ENCODE data around the gene DNAH6. TPM values are rescaled to one million over a fixed set of nuclear protein-coding genes. Genes with fewer than 3 reads are reported as not detected.

DNAH6 gene
- total RNA-seq, 1 experiment from 2014 or later, result 0.39 TPM

- peaks cover 2% of the 10 kb centered on the region; the same call in 1 of the 2 replicates for H3K4me1 Mint-ChIP-seq
- DNase-seq (ENCODE audit: low spot score) (no peak), ATAC-seq (peak; percentile 38)
- CTCF ChIA-PET, result no interaction called here
- POLR2A ChIA-PET, result no interaction called here
- H3K27ac Mint-ChIP-seq, result no peak overlapping the region
- H3K36me3 Mint-ChIP-seq, result 0 out of 2 replicates have a peak, but pooled peaks cover 2% of the 10 kb centered on the region
- no peak for TF ChIP-seq ZNF219 (CRISPR knock-in tag; IDR thresholded peaks at IDR 0.05; ENCODE audit: borderline replicate concordance)
- TF ChIP-seq GRHL2 (CRISPR knock-in tag; IDR thresholded peaks at IDR 0.05; ENCODE audit: insufficient replicate concordance, severe bottlenecking), result no peak
- no peak for TF ChIP-seq TCF7 (CRISPR knock-in tag; IDR thresholded peaks at IDR 0.05; ENCODE audit: low read depth)
- TF ChIP-seq FOXP4 (CRISPR knock-in tag; IDR thresholded peaks at IDR 0.05), result no peak
- no peak for TF ChIP-seq ZNF263 (CRISPR knock-in tag; IDR thresholded peaks at IDR 0.05; ENCODE audit: low read depth)
- TF ChIP-seq HMGA2 (CRISPR knock-in tag; IDR thresholded peaks at IDR 0.05), result no peak
- peaks cover 16% of the 10 kb centered on the region for H3K9me3 Mint-ChIP-seq
- H3K27me3 Mint-ChIP-seq (ENCODE audit: low read depth), result no peaks in the 10 kb centered on the region
- H3K4me3 Mint-ChIP-seq, result no peak overlapping the region
Measured at GRCh38 chr2:84697895-84698294, 181.6 kb downstream of the DNAH6 start.

- Mint-ChIP-seq H3K27me3 (ENCODE audit: low read depth) (no peaks in the 10 kb centered on the region), H3K4me3 (no peak overlapping the region), H3K36me3 (0 out of 2 replicates have a peak, but pooled peaks cover 4% of the 10 kb centered on the region), H3K9me3 (peaks cover 27% of the 10 kb centered on the region), H3K4me1 (peaks cover 2% of the 10 kb centered on the region; the same call in 1 of the 2 replicates), H3K27ac (no peak overlapping the region)
- no peak for ATAC-seq
- ChIA-PET POLR2A (no interaction called here), CTCF (no interaction called here)
- TF ChIP-seq RORB (CRISPR knock-in tag; IDR thresholded peaks at IDR 0.05) (no peak), ARID4B (CRISPR knock-in tag; IDR thresholded peaks at IDR 0.05; ENCODE audit: borderline replicate concordance) (no peak), ETV6 (CRISPR knock-in tag; IDR thresholded peaks at IDR 0.05) (no peak)
- DNase-seq (ENCODE audit: low spot score), result no peak
Measured at GRCh38 chr2:84700006-84700405, 183.7 kb downstream of the DNAH6 start.

GRCh38 chr2:84701880-84702279, 185.6 kb downstream of the DNAH6 start:
- Mint-ChIP-seq H3K4me3 (no peak overlapping the region), H3K27ac (no peak overlapping the region), H3K9me3 (peaks cover 27% of the 10 kb centered on the region), H3K36me3 (0 out of 2 replicates have a peak, but pooled peaks cover 4% of the 10 kb centered on the region), H3K4me1 (0 out of 2 replicates have a peak, but pooled peaks cover 2% of the 10 kb centered on the region), H3K27me3 (ENCODE audit: low read depth) (no peaks in the 10 kb centered on the region)
- ChIA-PET CTCF (no interaction called here), POLR2A (no interaction called here)
- TF ChIP-seq CREM (CRISPR knock-in tag; IDR thresholded peaks at IDR 0.05) (no peak), CREB1 (CRISPR knock-in tag; IDR thresholded peaks at IDR 0.05) (no peak), MLX (CRISPR knock-in tag; IDR thresholded peaks at IDR 0.05) (no peak), GABPB1 (CRISPR knock-in tag; IDR thresholded peaks at IDR 0.05) (no peak), STAT6 (CRISPR knock-in tag; conservative IDR thresholded peaks at IDR 0.05; ENCODE audit: low read depth) (no peak), JUN (CRISPR knock-in tag; IDR thresholded peaks at IDR 0.05) (no peak), TP53 (CRISPR knock-in tag; IDR thresholded peaks at IDR 0.05) (no peak), ZNF425 (CRISPR knock-in tag; conservative IDR thresholded peaks at IDR 0.05) (no peak), NR2C2 (CRISPR knock-in tag; IDR thresholded peaks at IDR 0.05) (no peak), ZNF121 (CRISPR knock-in tag; IDR thresholded peaks at IDR 0.05) (no peak)
- no peak for DNase-seq (ENCODE audit: low spot score)
- no peak for ATAC-seq

All from WTC11 (cell line).